IMR-90 (cell line): ENCODE data around the gene UBL4B. TPM values are rescaled to one million over a fixed set of nuclear protein-coding genes. Genes with fewer than 3 reads are reported as not detected.

ENCODE experiments used
- ATAC-seq: fragments of 200-7000 bp; cut with Tn5 transposase; 2 replicates; pipeline ENCODE4 v1.9.1; 2020; ENCODE audit warnings: low read depth, mild to moderate bottlenecking, moderate library complexity
- BruUV-seq: library from RNA; stranded (reverse); fragments of 400-500 nt; replicated peaks from 2 replicates; lab custom pipeline; 2021; lab: Mats Ljungman, UMichigan
- CTCF ChIA-PET: fragments of 300-600 bp; formaldehyde crosslinking; extraction: SDS; loops from one replicate; lab custom pipeline; 2021; ENCODE audit warnings: antibody characterized with exemption; lab: Yijun Ruan, JAX
- POLR2A ChIA-PET: fragments of 300-600 bp; sonication (Branson Sonifier 250); formaldehyde crosslinking; loops from one replicate; lab custom pipeline; 2022; ENCODE audit warnings: antibody characterized with exemption; ENCODE audit not compliant: unreplicated experiment; lab: Charles Lee
- DNase-seq: peaks from one replicate; pipeline ENCODE4 v3.0.0; 2013
- H2AFZ ChIP-seq: replicated peaks from 2 replicates; pipeline ENCODE3; 2013; ENCODE audit warnings: low read length, mild to moderate bottlenecking; ENCODE audit not compliant: poor library complexity
- H2AK5ac ChIP-seq: 2 replicates; pipeline ENCODE4 v1.6.1; 2013; ENCODE audit warnings: low read depth, low read length, inconsistent platforms
- H2AK9ac ChIP-seq: replicated peaks from 2 replicates; pipeline ENCODE3; 2013; ENCODE audit warnings: mild to moderate bottlenecking, low read depth, low read length, moderate library complexity; ENCODE audit not compliant: poor library complexity
- H2BK120ac ChIP-seq: 2 replicates; pipeline ENCODE4 v1.6.1; 2013; ENCODE audit warnings: low read depth, low read length, inconsistent platforms
- H2BK15ac ChIP-seq: 3 replicates; pipeline ENCODE4 v1.6.1; 2013; ENCODE audit warnings: low read depth, low read length, inconsistent platforms
- H2BK20ac ChIP-seq: 2 replicates; pipeline ENCODE4 v1.6.1; 2013; ENCODE audit warnings: low read depth, mild to moderate bottlenecking, inconsistent platforms, low read length, moderate library complexity
- H2BK5ac ChIP-seq: 2 replicates; pipeline ENCODE4 v1.6.1; 2013; ENCODE audit warnings: mild to moderate bottlenecking, low read depth, low read length, inconsistent platforms; ENCODE audit not compliant: poor library complexity, severe bottlenecking
- H3K14ac ChIP-seq: replicated peaks from 2 replicates; pipeline ENCODE4 v1.6.1; 2013; ENCODE audit warnings: low read depth, low read length, inconsistent platforms
- H3K18ac ChIP-seq: 2 replicates; pipeline ENCODE4 v1.6.1; 2013; ENCODE audit warnings: low read depth, low read length, control low read depth
- H3K23ac ChIP-seq: 2 replicates; pipeline ENCODE4 v1.6.1; 2013; ENCODE audit warnings: low read depth, low read length, inconsistent platforms
- H3K27ac ChIP-seq: 2 replicates; pipeline ENCODE4 v1.5.1; 2013; ENCODE audit warnings: mild to moderate bottlenecking, control low read depth, low read length; ENCODE audit not compliant: insufficient read depth
- H3K27me3 ChIP-seq: 2 replicates; pipeline ENCODE4 v1.6.1; 2013; ENCODE audit warnings: low read length; ENCODE audit not compliant: control insufficient read depth, insufficient read depth
- H3K36me3 ChIP-seq: 2 replicates; pipeline ENCODE4 v1.6.1; 2013; ENCODE audit warnings: low read length, mixed read lengths; ENCODE audit not compliant: control insufficient read depth, insufficient read depth
- H3K4ac ChIP-seq: 2 replicates; pipeline ENCODE4 v1.6.1; 2013; ENCODE audit warnings: low read depth, low read length, inconsistent platforms
- H3K4me1 ChIP-seq: 2 replicates; pipeline ENCODE4 v1.6.1; 2013; ENCODE audit warnings: low read length, mixed read lengths; ENCODE audit not compliant: control insufficient read depth, insufficient read depth
- H3K4me2 ChIP-seq: 2 replicates; pipeline ENCODE4 v1.6.1; 2013; ENCODE audit warnings: low read depth, mild to moderate bottlenecking, control low read depth, low read length, moderate library complexity
- H3K4me3 ChIP-seq: 2 replicates; pipeline ENCODE4 v1.5.1; 2013; ENCODE audit warnings: low read depth, mild to moderate bottlenecking, control low read depth, low read length, moderate library complexity; ENCODE audit not compliant: insufficient read depth
- H3K56ac ChIP-seq: 2 replicates; pipeline ENCODE4 v1.6.1; 2013; ENCODE audit warnings: low read length, inconsistent platforms; ENCODE audit not compliant: insufficient read depth; ENCODE audit errors: extremely low read depth
- H3K79me1 ChIP-seq, 2 experiments: 2 replicates each; pipeline ENCODE4 v1.6.1; 2013; ENCODE audit warnings: low read length in 2 of 2, inconsistent platforms in 1 of 2, low read depth in 1 of 2
- H3K9ac ChIP-seq: 2 replicates; pipeline ENCODE4 v1.6.1; 2013; ENCODE audit warnings: low read depth, low read length, control low read depth
- H3K9me1 ChIP-seq: 2 replicates; pipeline ENCODE4 v1.6.1; 2013; ENCODE audit warnings: low read length, inconsistent platforms; ENCODE audit not compliant: insufficient read depth
- H3K9me3 ChIP-seq: 2 replicates; pipeline ENCODE4 v1.6.1; 2013; ENCODE audit warnings: low read length; ENCODE audit not compliant: control insufficient read depth, insufficient read depth
- H4K20me1 ChIP-seq: 2 replicates; pipeline ENCODE4 v1.6.1; 2013; ENCODE audit warnings: low read length, inconsistent platforms; ENCODE audit not compliant: insufficient read depth
- H4K5ac ChIP-seq: 2 replicates; pipeline ENCODE4 v1.6.1; 2013; ENCODE audit warnings: mild to moderate bottlenecking, low read depth, low read length, control low read depth
- H4K8ac ChIP-seq, 2 experiments: 2 replicates each; pipeline ENCODE4 v1.6.1; 2013; ENCODE audit warnings: low read depth in 2 of 2, low read length in 2 of 2, control low read depth in 1 of 2, inconsistent platforms in 1 of 2
- H4K91ac ChIP-seq: 2 replicates; pipeline ENCODE4 v1.6.1; 2013; ENCODE audit warnings: low read depth, low read length, inconsistent platforms; ENCODE audit not compliant: insufficient read depth
- BHLHE40 ChIP-seq: fragments of 150-350 bp; IDR thresholded peaks from 2 replicates; pipeline ENCODE4 v1.6.1; 2016; ENCODE audit warnings: mild to moderate bottlenecking, low read depth, low read length
- MAFK ChIP-seq: IDR thresholded peaks from 2 replicates; pipeline ENCODE4 v1.6.1; 2012; ENCODE audit warnings: low read depth, low read length, improper control_type of control experiment
- MAZ ChIP-seq: IDR thresholded peaks from 2 replicates; pipeline ENCODE4 v1.6.1; 2012; ENCODE audit warnings: low read depth, mild to moderate bottlenecking, low read length, improper control_type of control experiment, moderate library complexity, borderline replicate concordance
- MXI1 ChIP-seq: IDR thresholded peaks from 2 replicates; pipeline ENCODE4 v1.6.1; 2012; ENCODE audit warnings: low read depth, mild to moderate bottlenecking, low read length, moderate library complexity, borderline replicate concordance
- NFE2L2 ChIP-seq: fragments of 150-350 bp; IDR thresholded peaks from 2 replicates; pipeline ENCODE4 v1.6.1; 2016; ENCODE audit warnings: low read depth, mild to moderate bottlenecking, low read length
- RFX5 ChIP-seq: IDR thresholded peaks from 2 replicates; pipeline ENCODE4 v1.8.0; 2012; ENCODE audit warnings: low read depth, mild to moderate bottlenecking, low read length, moderate library complexity
- SMC3 ChIP-seq: fragments of 150-350 bp; IDR thresholded peaks from 2 replicates; pipeline ENCODE4 v1.6.1; 2016; ENCODE audit warnings: low read depth, mild to moderate bottlenecking, antibody characterized with exemption, low read length, moderate library complexity
- USF2 ChIP-seq: fragments of 150-350 bp; IDR thresholded peaks from 2 replicates; pipeline ENCODE4 v1.6.1; 2017; ENCODE audit warnings: mild to moderate bottlenecking, antibody characterized with exemption, low read length, low read depth
- WGBS, 2 experiments: methylation state at CpG; one replicate each; pipeline versions ENCODE4 v1.1.5 to v1.1.7; 2013; ENCODE audit warnings: missing lambda C conversion rate in 2 of 2; ENCODE audit not compliant: insufficient read length in 1 of 2; ENCODE audit errors: extremely low coverage in 2 of 2; 5-methylcytosine and 5-hydroxymethylcytosine counted together
- dilution Hi-C: fragments of 300-500 bp; cut with HindIII; formaldehyde crosslinking; loops from one replicate; pipeline ENCODE4 v1.14.3; 2018; ENCODE audit warnings: low sequenced_read_pairs; ENCODE audit not compliant: unreplicated experiment
- in situ Hi-C: fragments of 300-500 bp; cut with MboI; formaldehyde crosslinking; loops from 3 replicates; pipeline ENCODE4 v1.14.3; 2019; ENCODE audit warnings: low sequenced_read_pairs, inconsistent platforms, mixed read lengths
- intact Hi-C: fragments of 100-400 bp; cut with micrococcal nuclease; formaldehyde crosslinking; loops from 2 replicates; pipeline ENCODE4 v1.10.0; 2022
- polyA plus RNA-seq, 3 experiments: library from polyadenylated mRNA; depleted of rRNA; stranded (reverse); fragments of >200 nt; gene quantifications; 2 replicates each; pipeline ENCODE4 v1.2.3, GENCODE V29; 2012; ENCODE audit warnings: low replicate concordance in 1 of 3
- total RNA-seq: library from RNA; depleted of rRNA; stranded (reverse); fragments of >200 nt; gene quantifications from 2 replicates; pipeline ENCODE4 v1.2.3, GENCODE V29; 2012

UBL4B gene
- total and polyA plus RNA-seq, 2 of the 4 experiments (the other 2 are of a cell fraction), result not detected

- H3K4ac ChIP-seq, result no peak overlapping the region
- H2AK9ac ChIP-seq, result no peak overlapping the region
- no peak overlapping the region for H2BK5ac ChIP-seq
- TF ChIP-seq MAZ (no peak), RFX5 (no peak), BHLHE40 (no peak), MXI1 (no peak), NFE2L2 (no peak), MAFK (no peak), USF2 (no peak), SMC3 (no peak)
- H2AK5ac ChIP-seq, result no peak overlapping the region
- H4K91ac ChIP-seq, result no peak overlapping the region
- H3K4me1 ChIP-seq, result no peaks in the 10 kb centered on the region; the same call in 1 of the 2 replicates
- H4K8ac ChIP-seq, result no peak overlapping the region
- H3K27ac ChIP-seq, result no peak overlapping the region
- WGBS, 2 experiments, result 79% methylated on average over 4 of the region's 11 CpGs; no CpG with 5 or more reads in 1 of the 2 experiments
- no peak overlapping the region for H2AFZ ChIP-seq
- H3K18ac ChIP-seq, result no peak overlapping the region
- no peaks in the 10 kb centered on the region for H3K36me3 ChIP-seq
- ChIA-PET POLR2A (no interaction called here), CTCF (interaction anchor here (1.3 kb wide), 1 partner anchor 9 kb away, joined by 4 read pairs; no protein-coding TSS in a partner anchor)
- no TSS peak for BruUV-seq
- no peak overlapping the region for H3K4me3 ChIP-seq
- H2BK15ac ChIP-seq, result no peak overlapping the region
- no peak for ATAC-seq
- H2BK20ac ChIP-seq, result no peak overlapping the region
- dilution Hi-C loops (no loop called here), intact Hi-C loops (no loop called here), in situ Hi-C loops (no loop called here)
- no peaks in the 10 kb centered on the region for H3K79me1 ChIP-seq
- no peak overlapping the region for H3K14ac ChIP-seq
- no peak overlapping the region for H3K23ac ChIP-seq
- no peaks in the 10 kb centered on the region; the same call in 1 of the 2 replicates for H3K9me1 ChIP-seq
- H4K20me1 ChIP-seq, result no peaks in the 10 kb centered on the region
- no peak overlapping the region for H4K5ac ChIP-seq
- no peak for DNase-seq
- no peak overlapping the region for H3K9ac ChIP-seq
- peaks cover 3% of the 10 kb centered on the region for H3K9me3 ChIP-seq
- peaks cover 59% of the 10 kb centered on the region for H3K27me3 ChIP-seq
- H3K56ac ChIP-seq, result no peak overlapping the region
- H3K4me2 ChIP-seq, result no peak overlapping the region
- no peak overlapping the region for H2BK120ac ChIP-seq
These were observed 14.6 kb upstream of the UBL4B start for GRCh38 chr1:110097507-110098221.
